Measurements from ENCODE around the gene TRAF6.

DNA sequence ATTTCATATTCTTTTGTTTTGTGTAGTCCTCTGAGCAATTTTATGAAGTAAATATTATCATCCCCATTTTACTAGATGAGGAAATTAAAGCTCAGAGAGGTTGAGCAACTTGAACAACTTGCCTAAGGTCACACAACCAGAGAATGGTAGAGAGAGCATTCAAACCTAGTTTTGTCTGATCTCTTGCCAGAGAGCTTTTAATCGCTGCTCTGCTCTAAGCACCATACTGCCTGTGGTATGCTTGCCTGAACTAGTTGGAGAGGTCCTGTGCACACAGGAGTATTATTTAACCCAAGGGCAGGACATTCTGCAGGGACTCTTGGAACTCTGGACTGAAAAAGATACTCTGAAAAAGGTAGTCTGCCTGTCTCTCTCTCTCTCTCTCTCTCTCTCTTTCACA lies 38.5 kb downstream of the TRAF6 start:
- TF ChIP-seq CTCF (IDR thresholded peaks at IDR 0.05) (no peak), POLR2AphosphoS5 (IDR thresholded peaks at IDR 0.05) (no peak), POLR2A (IDR thresholded peaks at IDR 0.05) (no peak)

Measured in breast epithelium (tissue), 3 donors.